Endothelial cell (in vitro differentiated cells): ENCODE measurements around the gene NDUFAF7. TPM values are rescaled to one million over a fixed set of nuclear protein-coding genes. Genes with fewer than 3 reads are reported as not detected.
"Not testable (repeated sequence)": the region's sequence is repeated elsewhere in the genome, so short reads cannot be mapped to it uniquely, and the experiment has no call there.

Source experiments
- DNase-seq: peaks from one replicate; pipeline ENCODE4 v3.0.0; 2021; ENCODE audit warnings: low spot score
- H3K27ac Mint-ChIP-seq: one replicate; pipeline ENCODE4 v1.8.0; 2021; ENCODE audit warnings: mixed read lengths, inconsistent platforms; ENCODE audit not compliant: unreplicated experiment
- H3K27me3 Mint-ChIP-seq: one replicate; pipeline ENCODE4 v1.8.0; 2021; ENCODE audit warnings: mild to moderate bottlenecking, moderate library complexity, mixed read lengths, inconsistent platforms; ENCODE audit not compliant: unreplicated experiment
- H3K36me3 Mint-ChIP-seq: one replicate; pipeline ENCODE4 v1.8.0; 2021; ENCODE audit warnings: mild to moderate bottlenecking, low read depth, mixed read lengths, inconsistent platforms; ENCODE audit not compliant: unreplicated experiment
- H3K4me1 Mint-ChIP-seq: one replicate; pipeline ENCODE4 v1.8.0; 2021; ENCODE audit warnings: mild to moderate bottlenecking, mixed read lengths, inconsistent platforms; ENCODE audit not compliant: unreplicated experiment
- H3K4me3 Mint-ChIP-seq: one replicate; pipeline ENCODE4 v1.8.0; 2021; ENCODE audit warnings: mild to moderate bottlenecking, mixed read lengths, inconsistent platforms; ENCODE audit not compliant: unreplicated experiment
- H3K9me3 Mint-ChIP-seq: one replicate; pipeline ENCODE4 v1.8.0; 2021; ENCODE audit warnings: mixed read lengths, inconsistent platforms; ENCODE audit not compliant: unreplicated experiment
- total RNA-seq: library from RNA; stranded (reverse); fragmentation: NEBNext Ultra II Directional; extraction: Animal tissue kit (Norgen Biotek cat#: 25700); gene quantifications from one replicate; pipeline ENCODE4 v1.2.1, GENCODE V29; 2021; ENCODE audit not compliant: unreplicated experiment
- TF ChIP-seq, protein P1 (sequence below): fragments of 200-600 bp; sonication (generic); IDR thresholded peaks from one replicate; pipeline ENCODE4 v1.5.0; 2021; ENCODE audit warnings: antibody characterized with exemption; ENCODE audit not compliant: unreplicated experiment

Gene NDUFAF7
- total RNA-seq, 1 donor from 2014 or later: 16.6 TPM

DNA sequence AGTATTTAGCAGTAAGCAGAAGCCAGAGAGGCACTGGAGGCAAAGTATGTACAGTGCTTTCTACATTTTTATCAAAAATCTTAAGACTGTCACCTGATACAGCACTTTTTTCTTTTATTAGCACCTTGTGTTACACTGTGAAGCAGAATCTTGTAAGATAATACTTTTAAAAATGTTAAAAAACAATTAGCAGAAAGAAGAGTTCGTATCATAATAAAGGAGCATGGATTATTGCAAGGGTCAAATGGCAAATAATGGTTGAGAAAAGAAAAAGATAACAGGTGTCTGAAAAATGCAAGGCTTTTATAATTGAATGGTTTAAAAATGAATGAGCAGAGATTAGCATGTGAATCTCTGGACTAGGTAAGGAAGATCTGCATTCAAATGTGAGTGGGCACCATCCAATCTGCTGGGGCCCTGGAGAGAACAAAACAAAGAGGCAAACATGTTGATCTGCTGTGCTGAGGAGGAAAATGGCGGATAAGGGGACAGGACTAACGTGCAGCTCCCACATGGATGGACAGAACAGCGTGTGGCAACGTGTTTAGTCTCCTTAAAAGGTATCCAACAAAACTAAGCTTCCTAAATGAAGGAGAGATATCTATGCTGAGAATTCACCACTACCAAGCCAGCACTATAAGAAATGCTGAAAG is 25.6 kb upstream of the NDUFAF7 start:
- Mint-ChIP-seq H3K27ac (no peak overlapping the region), H3K4me1 (no peaks in the 10 kb centered on the region), H3K27me3 (no peaks in the 10 kb centered on the region), H3K4me3 (peak overlapping the region; percentile 68), H3K9me3 (no peaks in the 10 kb centered on the region), H3K36me3 (peaks cover 78% of the 10 kb centered on the region)
- no peak for DNase-seq
- TF ChIP-seq, protein P1, sequence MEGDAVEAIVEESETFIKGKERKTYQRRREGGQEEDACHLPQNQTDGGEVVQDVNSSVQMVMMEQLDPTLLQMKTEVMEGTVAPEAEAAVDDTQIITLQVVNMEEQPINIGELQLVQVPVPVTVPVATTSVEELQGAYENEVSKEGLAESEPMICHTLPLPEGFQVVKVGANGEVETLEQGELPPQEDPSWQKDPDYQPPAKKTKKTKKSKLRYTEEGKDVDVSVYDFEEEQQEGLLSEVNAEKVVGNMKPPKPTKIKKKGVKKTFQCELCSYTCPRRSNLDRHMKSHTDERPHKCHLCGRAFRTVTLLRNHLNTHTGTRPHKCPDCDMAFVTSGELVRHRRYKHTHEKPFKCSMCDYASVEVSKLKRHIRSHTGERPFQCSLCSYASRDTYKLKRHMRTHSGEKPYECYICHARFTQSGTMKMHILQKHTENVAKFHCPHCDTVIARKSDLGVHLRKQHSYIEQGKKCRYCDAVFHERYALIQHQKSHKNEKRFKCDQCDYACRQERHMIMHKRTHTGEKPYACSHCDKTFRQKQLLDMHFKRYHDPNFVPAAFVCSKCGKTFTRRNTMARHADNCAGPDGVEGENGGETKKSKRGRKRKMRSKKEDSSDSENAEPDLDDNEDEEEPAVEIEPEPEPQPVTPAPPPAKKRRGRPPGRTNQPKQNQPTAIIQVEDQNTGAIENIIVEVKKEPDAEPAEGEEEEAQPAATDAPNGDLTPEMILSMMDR: no peak

DNA sequence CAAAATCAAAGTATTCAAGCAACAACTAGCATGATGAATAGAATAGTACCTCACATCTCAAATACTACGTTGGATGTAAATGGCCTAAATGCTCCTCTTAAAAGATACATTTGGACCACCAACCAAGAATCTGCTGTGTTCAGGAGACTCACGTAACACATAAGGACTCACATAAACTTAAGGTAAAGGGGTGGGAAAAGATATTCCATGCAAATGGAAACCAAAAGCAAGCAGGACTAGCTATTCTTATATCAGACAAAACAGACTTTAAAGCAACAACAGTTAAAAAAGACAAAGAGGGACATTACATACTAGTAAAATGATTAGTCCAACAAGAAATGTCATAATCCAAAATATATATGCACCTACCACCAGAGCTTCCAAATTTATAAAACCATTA is 24.7 kb upstream of the NDUFAF7 start:
- H3K4me3 Mint-ChIP-seq: peak overlapping the region; percentile 57
- not testable (repeated sequence) for H3K9me3 Mint-ChIP-seq, DNase-seq, H3K27me3 Mint-ChIP-seq, H3K27ac Mint-ChIP-seq, H3K4me1 Mint-ChIP-seq
- peaks cover 86% of the 10 kb centered on the region for H3K36me3 Mint-ChIP-seq

DNA sequence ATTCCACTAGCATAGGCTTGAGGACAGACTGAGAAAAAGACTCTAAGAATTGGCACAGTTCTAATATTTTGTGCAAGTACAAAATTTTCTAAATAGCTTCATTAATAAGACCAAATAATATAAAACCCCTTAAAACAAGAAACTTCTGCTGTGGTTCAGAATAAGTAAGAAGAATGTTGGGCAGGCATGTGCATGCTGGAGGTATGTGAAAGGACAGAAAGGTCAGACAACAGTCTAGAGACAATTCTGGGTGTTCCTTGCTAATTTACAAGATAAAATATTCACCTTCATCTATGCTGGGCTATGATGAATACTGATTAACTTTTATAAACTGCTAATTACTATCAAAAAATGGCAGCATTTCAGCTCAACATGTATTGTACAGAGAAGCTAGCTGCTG is 20.2 kb upstream of the NDUFAF7 start:
- TF ChIP-seq, protein P1: no peak
- no peaks in the 10 kb centered on the region for H3K27me3 Mint-ChIP-seq
- no peak for DNase-seq
- H3K9me3 Mint-ChIP-seq: no peaks in the 10 kb centered on the region
- peak overlapping the region; percentile 49 for H3K4me3 Mint-ChIP-seq
- peaks cover 61% of the 10 kb centered on the region for H3K36me3 Mint-ChIP-seq
- no peaks in the 10 kb centered on the region for H3K4me1 Mint-ChIP-seq
- H3K27ac Mint-ChIP-seq: no peak overlapping the region

DNA sequence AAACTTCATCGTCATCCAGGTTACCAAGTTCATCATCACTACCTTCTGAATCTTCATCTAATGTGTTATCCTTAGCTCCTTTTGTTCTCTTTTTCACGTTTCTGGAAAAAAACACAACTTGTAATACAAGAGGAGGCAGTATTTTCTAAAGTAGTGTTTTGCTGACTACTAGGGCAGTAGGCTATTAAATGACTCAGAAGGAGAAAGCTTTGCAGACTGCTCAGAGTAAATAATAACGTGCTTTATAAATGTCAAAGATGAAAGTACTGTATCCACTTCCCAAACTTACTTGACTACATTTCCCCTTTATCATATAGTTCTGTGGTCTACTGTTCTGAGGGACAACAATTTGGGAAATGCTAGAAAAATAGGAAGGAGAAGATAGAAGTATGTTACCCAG is 19.5 kb upstream of the NDUFAF7 start:
- Mint-ChIP-seq H3K4me1 (no peaks in the 10 kb centered on the region), H3K27ac (no peak overlapping the region), H3K4me3 (no peak overlapping the region), H3K27me3 (no peaks in the 10 kb centered on the region), H3K36me3 (peaks cover 56% of the 10 kb centered on the region), H3K9me3 (no peaks in the 10 kb centered on the region)
- no peak for DNase-seq
- TF ChIP-seq, protein P1: no peak

DNA sequence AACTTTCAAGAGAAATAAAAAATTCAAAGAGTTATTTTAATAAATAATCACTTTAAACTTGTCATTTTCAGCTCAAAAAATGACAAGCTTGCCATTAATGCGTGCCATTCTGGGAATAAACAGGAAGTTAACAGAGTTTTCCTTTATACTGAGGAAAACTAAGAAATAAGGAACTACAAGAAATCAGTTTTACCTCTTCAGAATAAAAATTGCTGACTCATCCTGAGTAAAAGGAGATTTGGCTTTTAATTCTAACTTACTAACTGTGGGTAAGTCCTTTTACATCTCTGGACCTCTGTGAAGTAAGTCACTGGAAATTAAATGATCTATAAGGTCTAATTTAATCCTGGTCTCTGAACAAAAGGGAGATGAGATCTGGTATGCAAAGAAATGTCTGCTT is 16.2 kb upstream of the NDUFAF7 start:
- no peaks in the 10 kb centered on the region for H3K27me3 Mint-ChIP-seq
- no peak overlapping the region for H3K27ac Mint-ChIP-seq
- no peaks in the 10 kb centered on the region for H3K4me1 Mint-ChIP-seq
- H3K4me3 Mint-ChIP-seq: no peak overlapping the region
- H3K9me3 Mint-ChIP-seq: no peaks in the 10 kb centered on the region
- H3K36me3 Mint-ChIP-seq: peaks cover 27% of the 10 kb centered on the region
- TF ChIP-seq, protein P1: no peak
- DNase-seq: no peak
